DND-41 (cell line): Measurements from ENCODE around the gene RPS29.

Experiments used
- CTCF ChIP-seq: IDR thresholded peaks from 2 replicates; pipeline ENCODE4 v1.5.1; 2012; ENCODE audit warnings: borderline replicate concordance, low read length, moderate library complexity, mild to moderate bottlenecking; ENCODE audit not compliant: poor library complexity, severe bottlenecking; ENCODE audit errors: extremely low read depth
- EZH2 ChIP-seq: IDR thresholded peaks from 3 replicates; pipeline ENCODE4 v1.6.1; 2012; ENCODE audit warnings: borderline replicate concordance, low read depth, mild to moderate bottlenecking, moderate library complexity, low read length, inconsistent platforms; ENCODE audit not compliant: severe bottlenecking

- TF ChIP-seq CTCF (no peak), EZH2 (no peak)
Measured at GRCh38 chr14:49545071-49545470, 41.1 kb downstream of the RPS29 start.
